Measurements from ENCODE around the gene CCDC197.

DNA sequence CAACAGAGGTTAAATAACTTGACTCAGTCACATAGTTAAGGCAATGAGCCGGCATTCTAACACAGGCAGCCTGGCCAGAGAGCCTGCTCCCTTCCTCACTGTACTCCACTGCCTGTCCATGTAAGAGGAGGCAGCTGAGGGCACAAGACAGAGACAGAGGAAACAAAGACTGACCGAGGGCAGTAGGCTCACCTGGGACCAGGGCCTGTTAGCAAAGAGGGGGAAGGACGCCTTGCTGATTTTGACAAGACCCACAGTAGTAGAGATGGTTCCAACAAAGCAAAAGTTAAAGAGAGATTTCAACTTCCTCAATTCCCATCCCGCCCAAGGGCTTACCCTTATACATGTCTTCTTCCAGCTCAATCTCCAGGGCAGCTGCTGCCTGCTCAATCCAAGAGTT lies 55.6 kb downstream of the CCDC197 start:
- no peak for TF ChIP-seq ZSCAN29 (IDR thresholded peaks at IDR 0.05)
- no peak for TF ChIP-seq MED1 (CRISPR knock-in tag; IDR thresholded peaks at IDR 0.05; ENCODE audit: borderline replicate concordance)
- TF ChIP-seq EP300 (IDR thresholded peaks at IDR 0.05; ENCODE audit: low read length), result no peak
- TF ChIP-seq, protein P1, sequence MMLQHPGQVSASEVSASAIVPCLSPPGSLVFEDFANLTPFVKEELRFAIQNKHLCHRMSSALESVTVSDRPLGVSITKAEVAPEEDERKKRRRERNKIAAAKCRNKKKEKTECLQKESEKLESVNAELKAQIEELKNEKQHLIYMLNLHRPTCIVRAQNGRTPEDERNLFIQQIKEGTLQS (IDR thresholded peaks at IDR 0.05), result no peak
- TF ChIP-seq, protein P1 (CRISPR knock-in tag; conservative IDR thresholded peaks at IDR 0.05), result no peak
- TF ChIP-seq, protein P2, sequence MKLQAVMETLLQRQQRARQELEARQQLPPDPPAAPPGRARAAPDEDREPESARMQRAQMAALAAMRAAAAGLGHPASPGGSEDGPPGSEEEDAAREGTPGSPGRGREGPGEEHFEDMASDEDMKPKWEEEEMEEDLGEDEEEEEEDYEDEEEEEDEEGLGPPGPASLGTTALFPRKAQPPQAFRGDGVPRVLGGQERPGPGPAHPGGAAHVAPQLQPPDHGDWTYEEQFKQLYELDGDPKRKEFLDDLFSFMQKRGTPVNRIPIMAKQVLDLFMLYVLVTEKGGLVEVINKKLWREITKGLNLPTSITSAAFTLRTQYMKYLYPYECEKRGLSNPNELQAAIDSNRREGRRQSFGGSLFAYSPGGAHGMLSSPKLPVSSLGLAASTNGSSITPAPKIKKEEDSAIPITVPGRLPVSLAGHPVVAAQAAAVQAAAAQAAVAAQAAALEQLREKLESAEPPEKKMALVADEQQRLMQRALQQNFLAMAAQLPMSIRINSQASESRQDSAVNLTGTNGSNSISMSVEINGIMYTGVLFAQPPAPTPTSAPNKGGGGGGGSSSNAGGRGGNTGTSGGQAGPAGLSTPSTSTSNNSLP (IDR thresholded peaks at IDR 0.05; ENCODE audit: borderline replicate concordance, low read depth, low read length), result no peak
- no peak for TF ChIP-seq POLR2AphosphoS5 (IDR thresholded peaks at IDR 0.05; ENCODE audit: control insufficient read depth, insufficient read depth, low read depth, low read length)
- TF ChIP-seq, protein P3, sequence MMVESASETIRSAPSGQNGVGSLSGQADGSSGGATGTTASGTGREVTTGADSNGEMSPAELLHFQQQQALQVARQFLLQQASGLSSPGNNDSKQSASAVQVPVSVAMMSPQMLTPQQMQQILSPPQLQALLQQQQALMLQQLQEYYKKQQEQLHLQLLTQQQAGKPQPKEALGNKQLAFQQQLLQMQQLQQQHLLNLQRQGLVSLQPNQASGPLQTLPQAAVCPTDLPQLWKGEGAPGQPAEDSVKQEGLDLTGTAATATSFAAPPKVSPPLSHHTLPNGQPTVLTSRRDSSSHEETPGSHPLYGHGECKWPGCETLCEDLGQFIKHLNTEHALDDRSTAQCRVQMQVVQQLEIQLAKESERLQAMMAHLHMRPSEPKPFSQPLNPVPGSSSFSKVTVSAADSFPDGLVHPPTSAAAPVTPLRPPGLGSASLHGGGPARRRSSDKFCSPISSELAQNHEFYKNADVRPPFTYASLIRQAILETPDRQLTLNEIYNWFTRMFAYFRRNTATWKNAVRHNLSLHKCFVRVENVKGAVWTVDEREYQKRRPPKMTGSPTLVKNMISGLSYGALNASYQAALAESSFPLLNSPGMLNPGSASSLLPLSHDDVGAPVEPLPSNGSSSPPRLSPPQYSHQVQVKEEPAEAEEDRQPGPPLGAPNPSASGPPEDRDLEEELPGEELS (CRISPR knock-in tag; IDR thresholded peaks at IDR 0.05; ENCODE audit: borderline replicate concordance), result no peak
- TF ChIP-seq, protein P4, sequence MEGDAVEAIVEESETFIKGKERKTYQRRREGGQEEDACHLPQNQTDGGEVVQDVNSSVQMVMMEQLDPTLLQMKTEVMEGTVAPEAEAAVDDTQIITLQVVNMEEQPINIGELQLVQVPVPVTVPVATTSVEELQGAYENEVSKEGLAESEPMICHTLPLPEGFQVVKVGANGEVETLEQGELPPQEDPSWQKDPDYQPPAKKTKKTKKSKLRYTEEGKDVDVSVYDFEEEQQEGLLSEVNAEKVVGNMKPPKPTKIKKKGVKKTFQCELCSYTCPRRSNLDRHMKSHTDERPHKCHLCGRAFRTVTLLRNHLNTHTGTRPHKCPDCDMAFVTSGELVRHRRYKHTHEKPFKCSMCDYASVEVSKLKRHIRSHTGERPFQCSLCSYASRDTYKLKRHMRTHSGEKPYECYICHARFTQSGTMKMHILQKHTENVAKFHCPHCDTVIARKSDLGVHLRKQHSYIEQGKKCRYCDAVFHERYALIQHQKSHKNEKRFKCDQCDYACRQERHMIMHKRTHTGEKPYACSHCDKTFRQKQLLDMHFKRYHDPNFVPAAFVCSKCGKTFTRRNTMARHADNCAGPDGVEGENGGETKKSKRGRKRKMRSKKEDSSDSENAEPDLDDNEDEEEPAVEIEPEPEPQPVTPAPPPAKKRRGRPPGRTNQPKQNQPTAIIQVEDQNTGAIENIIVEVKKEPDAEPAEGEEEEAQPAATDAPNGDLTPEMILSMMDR (IDR thresholded peaks at IDR 0.05 in 2 of 3, conservative IDR thresholded peaks at IDR 0.05 in 1 of 3; ENCODE audit: insufficient read depth in 2 of 3, low read depth in 1 of 3, low read length in 3 of 3), result no peak
- no peak for TF ChIP-seq MYC (IDR thresholded peaks at IDR 0.05; ENCODE audit: low read depth, low read length)
- TF ChIP-seq MYC (CRISPR knock-in tag; IDR thresholded peaks at IDR 0.05; ENCODE audit: borderline replicate concordance, low read depth), result no peak
- TF ChIP-seq SRF (CRISPR knock-in tag; IDR thresholded peaks at IDR 0.05), result no peak
- TF ChIP-seq CTBP1 (IDR thresholded peaks at IDR 0.05; ENCODE audit: borderline replicate concordance), result no peak
- no peak for TF ChIP-seq MEF2D (tag; conservative IDR thresholded peaks at IDR 0.05; ENCODE audit: low read depth)
- TF ChIP-seq, protein P5, sequence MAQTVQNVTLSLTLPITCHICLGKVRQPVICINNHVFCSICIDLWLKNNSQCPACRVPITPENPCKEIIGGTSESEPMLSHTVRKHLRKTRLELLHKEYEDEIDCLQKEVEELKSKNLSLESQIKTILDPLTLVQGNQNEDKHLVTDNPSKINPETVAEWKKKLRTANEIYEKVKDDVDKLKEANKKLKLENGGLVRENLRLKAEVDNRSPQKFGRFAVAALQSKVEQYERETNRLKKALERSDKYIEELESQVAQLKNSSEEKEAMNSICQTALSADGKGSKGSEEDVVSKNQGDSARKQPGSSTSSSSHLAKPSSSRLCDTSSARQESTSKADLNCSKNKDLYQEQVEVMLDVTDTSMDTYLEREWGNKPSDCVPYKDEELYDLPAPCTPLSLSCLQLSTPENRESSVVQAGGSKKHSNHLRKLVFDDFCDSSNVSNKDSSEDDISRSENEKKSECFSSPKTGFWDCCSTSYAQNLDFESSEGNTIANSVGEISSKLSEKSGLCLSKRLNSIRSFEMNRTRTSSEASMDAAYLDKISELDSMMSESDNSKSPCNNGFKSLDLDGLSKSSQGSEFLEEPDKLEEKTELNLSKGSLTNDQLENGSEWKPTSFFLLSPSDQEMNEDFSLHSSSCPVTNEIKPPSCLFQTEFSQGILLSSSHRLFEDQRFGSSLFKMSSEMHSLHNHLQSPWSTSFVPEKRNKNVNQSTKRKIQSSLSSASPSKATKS (CRISPR knock-in tag; IDR thresholded peaks at IDR 0.05), result no peak
- no peak for TF ChIP-seq TAF15 (IDR thresholded peaks at IDR 0.05; ENCODE audit: low read depth, low read length)
